CD4-positive, alpha-beta T cell (primary cell): ENCODE measurements around the gene CBX2. TPM values are rescaled to one million over a fixed set of nuclear protein-coding genes. Genes with fewer than 3 reads are reported as not detected.
A peak's percentile ranks its signal among the peaks of the same experiment; 100 is the strongest.

ENCODE experiments used
- ATAC-seq: fragments of 200-7000 bp; cut with Tn5 transposase; one replicate; pipeline ENCODE4 v1.10.0; 2022; ENCODE audit warnings: mild to moderate bottlenecking; ENCODE audit not compliant: poor library complexity
- CTCF ChIA-PET: fragments of 350-600 bp; sonication (Branson Sonifier 250); formaldehyde crosslinking; loops from one replicate; lab custom pipeline; 2021; ENCODE audit warnings: antibody characterized with exemption, inconsistent platforms; lab: Charles Lee
- POLR2A ChIA-PET: fragments of 350-600 bp; sonication (Branson Sonifier 250); formaldehyde crosslinking; loops from one replicate; lab custom pipeline; 2021; ENCODE audit warnings: antibody characterized with exemption, inconsistent platforms; lab: Charles Lee
- DNase-seq, 14 experiments: peaks; one replicate each; pipeline ENCODE4 v3.0.0-alpha.2; 2013 to 2020; ENCODE audit warnings: mixed read lengths in 2 of 14
- H3K27ac ChIP-seq, 2 donors: one replicate each; pipeline versions ENCODE4 v1.5.1 to v1.7.0; 2013; ENCODE audit warnings: low read length in 2 of 2, low read depth in 1 of 2, mild to moderate bottlenecking in 1 of 2
- H3K27me3 ChIP-seq, 2 experiments: 1 replicate in 1 of 2; 2 replicates in 1 of 2; pipeline versions ENCODE4 v1.6.1 to v1.7.0; 2013; ENCODE audit warnings: low read length in 2 of 2, control low read depth in 1 of 2, mild to moderate bottlenecking in 1 of 2, moderate library complexity in 1 of 2; ENCODE audit not compliant: insufficient read depth in 2 of 2, control insufficient read depth in 1 of 2
- H3K36me3 ChIP-seq: one replicate; pipeline ENCODE4 v1.6.1; 2013; ENCODE audit warnings: low read length, control low read depth; ENCODE audit not compliant: insufficient read depth
- H3K4me1 ChIP-seq: one replicate; pipeline ENCODE4 v1.6.1; 2013; ENCODE audit warnings: low read length, control low read depth; ENCODE audit not compliant: insufficient read depth
- H3K4me3 ChIP-seq: one replicate; pipeline ENCODE4 v1.5.1; 2013; ENCODE audit warnings: mild to moderate bottlenecking, low read length, moderate library complexity
- H3K9me3 ChIP-seq, 2 experiments: 1 replicate in 1 of 2; 2 replicates in 1 of 2; pipeline versions ENCODE4 v1.6.1 to v1.7.0; 2013; ENCODE audit warnings: low read length in 2 of 2, mild to moderate bottlenecking in 2 of 2, control low read depth in 1 of 2, moderate library complexity in 1 of 2; ENCODE audit not compliant: control insufficient read depth in 1 of 2, insufficient read depth in 1 of 2
- H3K27ac Mint-ChIP-seq: one replicate; pipeline ENCODE4 v1.8.0; 2020; ENCODE audit warnings: mixed read lengths
- H3K27me3 Mint-ChIP-seq: one replicate; pipeline ENCODE4 v1.8.0; 2021; ENCODE audit warnings: mixed read lengths
- H3K36me3 Mint-ChIP-seq: one replicate; pipeline ENCODE4 v1.8.0; 2021; ENCODE audit warnings: low read depth, mixed read lengths
- H3K4me1 Mint-ChIP-seq: one replicate; pipeline ENCODE4 v1.8.0; 2021; ENCODE audit warnings: low read depth, mixed read lengths
- H3K4me3 Mint-ChIP-seq: one replicate; pipeline ENCODE4 v1.8.0; 2020; ENCODE audit warnings: mild to moderate bottlenecking, mixed read lengths
- H3K9me3 Mint-ChIP-seq: one replicate; pipeline ENCODE4 v1.8.0; 2020; ENCODE audit warnings: mixed read lengths
- intact Hi-C, 2 experiments: fragments of 100-400 bp; cut with DNase I in 1 of 2; cut with micrococcal nuclease in 1 of 2; formaldehyde crosslinking; loops; one replicate each; pipeline versions ENCODE4 v1.15.1 to v1.9.0; 2023 to 2025; cut with DNase I, micrococcal nuclease
- total RNA-seq, 174 experiments: library from RNA in 2 of 174; stranded (reverse) in 2 of 174; gene quantifications; one replicate each; pipeline ENCODE4 v1.2.3 and lab custom pipeline; 2021 to 2026
- TF ChIP-seq, protein P1 (sequence below): fragments of 200-600 bp; IDR thresholded peaks from one replicate; pipeline ENCODE4 v1.8.0; 2022; ENCODE audit warnings: antibody characterized with exemption, mild to moderate bottlenecking

CBX2 gene
- total RNA-seq, 2 experiments from 2014 or later = 0.31 TPM; not detected in 1

DNA sequence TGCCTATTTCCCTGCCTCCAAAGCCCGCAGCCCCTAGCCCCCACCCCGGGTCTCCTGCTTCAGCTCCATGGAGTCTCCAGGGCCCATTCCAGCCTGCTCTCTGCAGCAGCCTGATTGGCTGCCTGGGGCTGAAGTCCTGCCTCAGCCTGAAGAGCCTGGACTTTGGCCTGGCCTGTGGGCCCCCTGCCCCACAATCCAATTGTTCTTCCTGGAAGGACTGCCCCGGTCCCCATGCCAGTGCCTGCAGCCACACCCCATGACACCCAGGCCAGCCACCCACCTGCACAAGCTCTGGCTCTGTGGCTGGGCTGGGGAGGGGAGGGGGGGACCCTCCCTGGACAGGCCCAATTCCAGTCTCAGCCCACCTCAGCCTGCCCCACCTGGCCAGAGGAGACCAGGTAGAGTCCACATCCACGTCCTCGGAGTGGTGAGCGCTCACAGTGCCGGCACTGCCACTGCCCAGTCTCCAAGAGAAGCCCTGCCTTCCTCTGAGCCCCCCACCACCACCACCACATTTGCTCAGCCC is 34.9 kb upstream of the CBX2 start:
- no peak overlapping the region for H3K27ac ChIP-seq
- peaks cover 35 to 40% of the 10 kb centered on the region in 2 experiments for H3K27me3 ChIP-seq
- DNase-seq = no peak
- H3K27me3 Mint-ChIP-seq = peaks cover 60% of the 10 kb centered on the region
- intact Hi-C loops = loop anchor here (1.0 to 5.0 kb wide), 3 partner anchors 54 to 248 kb away; partner anchors contain the start of gene CBX8 (in 1 of the 2)
- H3K36me3 ChIP-seq = no peaks in the 10 kb centered on the region
- TF ChIP-seq, protein P1, sequence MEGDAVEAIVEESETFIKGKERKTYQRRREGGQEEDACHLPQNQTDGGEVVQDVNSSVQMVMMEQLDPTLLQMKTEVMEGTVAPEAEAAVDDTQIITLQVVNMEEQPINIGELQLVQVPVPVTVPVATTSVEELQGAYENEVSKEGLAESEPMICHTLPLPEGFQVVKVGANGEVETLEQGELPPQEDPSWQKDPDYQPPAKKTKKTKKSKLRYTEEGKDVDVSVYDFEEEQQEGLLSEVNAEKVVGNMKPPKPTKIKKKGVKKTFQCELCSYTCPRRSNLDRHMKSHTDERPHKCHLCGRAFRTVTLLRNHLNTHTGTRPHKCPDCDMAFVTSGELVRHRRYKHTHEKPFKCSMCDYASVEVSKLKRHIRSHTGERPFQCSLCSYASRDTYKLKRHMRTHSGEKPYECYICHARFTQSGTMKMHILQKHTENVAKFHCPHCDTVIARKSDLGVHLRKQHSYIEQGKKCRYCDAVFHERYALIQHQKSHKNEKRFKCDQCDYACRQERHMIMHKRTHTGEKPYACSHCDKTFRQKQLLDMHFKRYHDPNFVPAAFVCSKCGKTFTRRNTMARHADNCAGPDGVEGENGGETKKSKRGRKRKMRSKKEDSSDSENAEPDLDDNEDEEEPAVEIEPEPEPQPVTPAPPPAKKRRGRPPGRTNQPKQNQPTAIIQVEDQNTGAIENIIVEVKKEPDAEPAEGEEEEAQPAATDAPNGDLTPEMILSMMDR = no peak
- peaks cover 39% of the 10 kb centered on the region for H3K4me1 ChIP-seq
- peaks cover 0 to 12% of the 10 kb centered on the region in 2 experiments for H3K9me3 ChIP-seq
- ATAC-seq = no peak
- H3K4me1 Mint-ChIP-seq = peaks cover 18% of the 10 kb centered on the region
- H3K27ac Mint-ChIP-seq = no peak overlapping the region
- no peaks in the 10 kb centered on the region for H3K9me3 Mint-ChIP-seq
- H3K36me3 Mint-ChIP-seq = no peaks in the 10 kb centered on the region
- no peak overlapping the region for H3K4me3 Mint-ChIP-seq
- POLR2A ChIA-PET = no interaction called here
- no peak overlapping the region for H3K4me3 ChIP-seq
- CTCF ChIA-PET = interaction anchor here (1.6 kb wide), 1 partner anchor 10 kb away, joined by 5 read pairs; no protein-coding TSS in a partner anchor

DNA sequence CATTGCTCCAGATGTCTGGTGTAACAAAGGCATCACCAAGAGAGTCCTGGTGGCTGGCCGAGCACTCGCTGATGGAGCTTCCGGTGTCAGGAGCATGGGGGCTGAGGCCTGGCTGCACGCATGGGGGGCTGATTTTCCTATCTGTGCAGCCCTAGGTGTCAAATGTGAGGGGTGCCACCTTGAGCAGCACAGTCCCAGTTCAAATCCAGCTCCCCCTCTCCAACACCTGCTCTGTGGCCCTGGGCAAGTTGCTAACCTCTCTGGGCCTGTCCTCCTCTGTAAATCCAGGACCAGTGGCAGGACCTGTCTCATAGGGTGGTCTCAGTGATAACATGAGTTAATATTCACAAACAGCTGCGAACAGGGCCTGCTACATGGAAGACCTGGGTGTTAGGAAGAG is 34.3 kb upstream of the CBX2 start:
- DNase-seq (no peak), ATAC-seq (no peak)
- Histone ChIP-seq H3K27me3 (peaks cover 38 to 44% of the 10 kb centered on the region in 2 experiments), H3K27ac (no peak overlapping the region), H3K4me1 (peaks cover 40% of the 10 kb centered on the region), H3K36me3 (no peaks in the 10 kb centered on the region), H3K4me3 (no peak overlapping the region), H3K9me3 (peaks cover 0 to 12% of the 10 kb centered on the region in 2 experiments)
- intact Hi-C loops = loop anchor here in 1 of 2 experiments (2.0 to 5.0 kb wide), 2 partner anchors 53 to 174 kb away; partner anchors contain the start of gene CBX8
- POLR2A ChIA-PET = no interaction called here
- TF ChIP-seq, protein P1 = no peak
- Mint-ChIP-seq H3K36me3 (no peaks in the 10 kb centered on the region), H3K27ac (no peak overlapping the region), H3K4me3 (no peak overlapping the region), H3K9me3 (no peaks in the 10 kb centered on the region), H3K27me3 (peaks cover 60% of the 10 kb centered on the region), H3K4me1 (peaks cover 19% of the 10 kb centered on the region)
- CTCF ChIA-PET = no interaction called here

DNA sequence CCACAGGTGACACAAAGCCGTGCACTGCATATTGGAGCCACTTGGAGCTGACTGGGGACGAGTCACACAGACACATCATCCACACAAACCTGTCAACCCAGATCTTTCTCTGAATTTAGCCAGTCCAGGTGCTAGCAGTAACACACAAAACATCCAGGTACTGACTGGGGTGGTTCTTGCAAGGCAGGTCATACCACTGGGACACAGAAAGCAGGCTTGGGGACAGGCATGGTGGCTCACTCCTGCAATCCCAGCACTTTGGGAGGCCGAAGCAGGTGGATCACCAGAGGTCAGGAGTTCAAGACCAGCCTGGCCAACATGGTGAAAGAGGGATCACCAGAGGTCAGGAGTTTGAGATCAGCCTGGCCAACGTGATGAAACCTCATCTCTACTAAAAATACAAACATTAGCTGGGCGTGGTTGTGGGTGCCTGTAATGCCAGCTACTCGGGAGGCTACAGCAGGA is 32.3 kb upstream of the CBX2 start:
- Histone ChIP-seq H3K27me3 (peaks cover 43 to 53% of the 10 kb centered on the region in 2 experiments), H3K27ac (no peak overlapping the region), H3K9me3 (peaks cover 0 to 12% of the 10 kb centered on the region in 2 experiments), H3K36me3 (no peaks in the 10 kb centered on the region), H3K4me3 (peak overlapping the region; percentile 20), H3K4me1 (peaks cover 40% of the 10 kb centered on the region)
- Mint-ChIP-seq H3K4me1 (peaks cover 19% of the 10 kb centered on the region), H3K4me3 (peak overlapping the region; percentile 32), H3K27ac (no peak overlapping the region), H3K36me3 (no peaks in the 10 kb centered on the region), H3K9me3 (no peaks in the 10 kb centered on the region), H3K27me3 (peaks cover 54% of the 10 kb centered on the region)
- intact Hi-C loops = loop anchor here (1.0 to 5.0 kb wide), 7 partner anchors 52 to 251 kb away; partner anchors contain the start of genes CBX4 (in 1 of the 2) and CBX8 (in 1 of the 2)
- TF ChIP-seq, protein P1 = no peak
- ChIA-PET POLR2A (interaction anchor here (0.7 to 1.8 kb wide), 8 partner anchors 51 to 251 kb away, joined by 3 to 14 read pairs (median 6); partner anchors contain the start of genes CBX4 and CBX8), CTCF (interaction anchor here (0.8 to 2.2 kb wide), 14 partner anchors 13 to 577 kb away, joined by 3 to 13 read pairs (median 4); partner anchors contain the start of gene CBX8)
- ATAC-seq = no peak
- no peak for DNase-seq
